ACC112 (cell line): ENCODE measurements around the gene RNF151.

Experiments
- H2AFZ ChIP-seq: fragments of 200-600 bp; sonication (generic); one replicate; pipeline ENCODE4 v1.6.0; 2017; ENCODE audit warnings: antibody characterized with exemption, low read length; ENCODE audit not compliant: unreplicated experiment
- H3K27ac ChIP-seq: fragments of 200-600 bp; sonication (generic); 2 replicates; pipeline ENCODE4 v1.5.1; 2014; ENCODE audit warnings: low read depth, mild to moderate bottlenecking, antibody characterized with exemption, low read length, moderate library complexity
- H3K27me3 ChIP-seq: fragments of 200-600 bp; sonication (generic); 2 replicates; pipeline ENCODE4 v1.6.1; 2014; ENCODE audit warnings: mild to moderate bottlenecking, antibody characterized with exemption, low read length, moderate library complexity, mixed read lengths; ENCODE audit not compliant: insufficient read depth
- H3K36me3 ChIP-seq: fragments of 200-600 bp; sonication (generic); 2 replicates; pipeline ENCODE4 v1.6.1; 2016; ENCODE audit warnings: mild to moderate bottlenecking, antibody characterized with exemption, low read length, moderate library complexity, mixed read lengths; ENCODE audit not compliant: insufficient read depth
- H3K4me1 ChIP-seq: fragments of 200-600 bp; sonication (generic); one replicate; pipeline ENCODE4 v1.6.1; 2016; ENCODE audit warnings: low read length, mixed read lengths; ENCODE audit not compliant: insufficient read depth, unreplicated experiment, control insufficient read depth
- H3K4me3 ChIP-seq: fragments of 200-600 bp; sonication (generic); 2 replicates; pipeline ENCODE4 v1.5.1; 2014; ENCODE audit warnings: mild to moderate bottlenecking, low read depth, low read length
- H3K79me2 ChIP-seq: fragments of 200-600 bp; sonication (generic); one replicate; pipeline ENCODE4 v1.6.0; 2016; ENCODE audit warnings: low read length; ENCODE audit not compliant: control insufficient read depth, unreplicated experiment, insufficient read depth

The RNF151 gene

GRCh38 chr16:1973461-1974156, 7.0 kb downstream of the RNF151 start:
- no peak overlapping the region; the same call in 1 of the 2 replicates for H3K4me3 ChIP-seq
- H2AFZ ChIP-seq = no peak overlapping the region
- H3K27ac ChIP-seq = no peak overlapping the region
- H3K36me3 ChIP-seq = peaks cover 4% of the 10 kb centered on the region; the same call in 1 of the 2 replicates
- H3K4me1 ChIP-seq = peaks cover 6% of the 10 kb centered on the region
- H3K27me3 ChIP-seq = no peaks in the 10 kb centered on the region
- peaks cover 25% of the 10 kb centered on the region for H3K79me2 ChIP-seq

GRCh38 chr16:1974157-1975070, 7.8 kb downstream of the RNF151 start:
- Histone ChIP-seq H3K4me3 (no peak overlapping the region), H2AFZ (no peak overlapping the region), H3K27ac (no peak overlapping the region), H3K36me3 (peaks cover 4% of the 10 kb centered on the region; the same call in 1 of the 2 replicates), H3K4me1 (peaks cover 6% of the 10 kb centered on the region), H3K79me2 (peaks cover 25% of the 10 kb centered on the region), H3K27me3 (peaks cover 4% of the 10 kb centered on the region; the same call in 1 of the 2 replicates)

GRCh38 chr16:1975432-1976215, 9.0 kb downstream of the RNF151 start:
- Histone ChIP-seq H3K27ac (no peak overlapping the region), H3K79me2 (peaks cover 25% of the 10 kb centered on the region), H3K27me3 (peaks cover 16% of the 10 kb centered on the region; the same call in 1 of the 2 replicates), H3K36me3 (peaks cover 4% of the 10 kb centered on the region; the same call in 1 of the 2 replicates), H3K4me3 (no peak overlapping the region), H3K4me1 (peaks cover 6% of the 10 kb centered on the region), H2AFZ (no peak overlapping the region)

- Histone ChIP-seq H3K36me3 (peaks cover 4% of the 10 kb centered on the region; the same call in 1 of the 2 replicates), H3K27ac (no peak overlapping the region), H3K27me3 (peaks cover 21% of the 10 kb centered on the region; the same call in 1 of the 2 replicates), H3K79me2 (peaks cover 22% of the 10 kb centered on the region), H3K4me3 (no peak overlapping the region), H2AFZ (no peak overlapping the region), H3K4me1 (peaks cover 3% of the 10 kb centered on the region)
These were observed 9.5 kb downstream of the RNF151 start for GRCh38 chr16:1976216-1976520.

- H3K27me3 ChIP-seq = peaks cover 32% of the 10 kb centered on the region
- H3K27ac ChIP-seq = no peak overlapping the region
- no peak overlapping the region for H3K4me3 ChIP-seq
- H3K79me2 ChIP-seq = peaks cover 19% of the 10 kb centered on the region
- H2AFZ ChIP-seq = no peak overlapping the region
- H3K4me1 ChIP-seq = peaks cover 3% of the 10 kb centered on the region
- H3K36me3 ChIP-seq = peaks cover 4% of the 10 kb centered on the region; the same call in 1 of the 2 replicates
These were observed 10.6 kb downstream of the RNF151 start for GRCh38 chr16:1976951-1977874.

GRCh38 chr16:1977875-1978268, 11.2 kb downstream of the RNF151 start:
- peaks cover under 1% of the 10 kb centered on the region for H3K4me1 ChIP-seq
- no peak overlapping the region for H2AFZ ChIP-seq
- peaks cover 38% of the 10 kb centered on the region for H3K27me3 ChIP-seq
- H3K4me3 ChIP-seq = no peak overlapping the region
- no peak overlapping the region for H3K27ac ChIP-seq
- H3K79me2 ChIP-seq = peaks cover 14% of the 10 kb centered on the region
- peaks cover 4% of the 10 kb centered on the region; the same call in 1 of the 2 replicates for H3K36me3 ChIP-seq

GRCh38 chr16:1978476-1979120, 11.9 kb downstream of the RNF151 start:
- H3K4me3 ChIP-seq = no peak overlapping the region
- H3K27ac ChIP-seq = no peak overlapping the region
- H3K36me3 ChIP-seq = peaks cover 4% of the 10 kb centered on the region; the same call in 1 of the 2 replicates
- H2AFZ ChIP-seq = no peak overlapping the region
- peaks cover 8% of the 10 kb centered on the region for H3K79me2 ChIP-seq
- no peaks in the 10 kb centered on the region for H3K4me1 ChIP-seq
- peaks cover 42% of the 10 kb centered on the region for H3K27me3 ChIP-seq

GRCh38 chr16:1979271-1980029, 12.8 kb downstream of the RNF151 start:
- H3K36me3 ChIP-seq = peaks cover 4% of the 10 kb centered on the region; the same call in 1 of the 2 replicates
- H3K79me2 ChIP-seq = no peaks in the 10 kb centered on the region
- H3K27me3 ChIP-seq = peaks cover 42% of the 10 kb centered on the region
- no peaks in the 10 kb centered on the region for H3K4me1 ChIP-seq
- H3K27ac ChIP-seq = no peak overlapping the region
- no peak overlapping the region for H2AFZ ChIP-seq
- H3K4me3 ChIP-seq = no peak overlapping the region
